Measurements from ENCODE around the gene MT1E. TPM values are rescaled to one million over a fixed set of nuclear protein-coding genes. Genes with fewer than 3 reads are reported as not detected.

The MT1E gene
- total and polyA plus RNA-seq, 2 donors (not counting 1 experiment from before 2014, with no cell fraction given), result 3.1 TPM; not detected in 1

GRCh38 chr16:56641166-56641565 is 15.6 kb downstream of the MT1E start:
- peaks cover 0 to 4% (median 0%) of the 10 kb centered on the region in 3 donors for H3K9me3 ChIP-seq (ENCODE audit: control extremely low read depth in 1 of 3, control insufficient read depth in 2 of 3, insufficient read depth in 1 of 3, low read length in 2 of 3)
- no peaks in the 10 kb centered on the region for H3K36me3 ChIP-seq (replicated peaks in 1 of 2; ENCODE audit: control extremely low read depth in 1 of 2, control insufficient read depth in 1 of 2, extremely low read depth in 1 of 2, insufficient read depth in 2 of 2, low read length in 1 of 2)
- no peak for DNase-seq
- TF ChIP-seq CTCF (IDR thresholded peaks at IDR 0.05), result no peak
- TF ChIP-seq EZH2 (IDR thresholded peaks at IDR 0.05; ENCODE audit: borderline replicate concordance, insufficient read depth, low read depth, low read length, poor library complexity, severe bottlenecking), result no peak
- H3K4me3 ChIP-seq (ENCODE audit: control extremely low read depth in 1 of 5, extremely low read depth in 1 of 5, insufficient read depth in 1 of 5, low read depth in 2 of 5, low read length in 4 of 5), result no peak overlapping the region
- CTCF ChIA-PET, result no interaction called here
- no peak overlapping the region for H3K27ac ChIP-seq (ENCODE audit: low read length in 2 of 2)
- Mint-ChIP-seq H3K27me3 (peaks cover 78% of the 10 kb centered on the region), H3K4me3 (no peak overlapping the region), H3K27ac (no peak overlapping the region), H3K4me1 (peaks cover 24% of the 10 kb centered on the region), H3K9me3 (ENCODE audit: insufficient read depth) (no peaks in the 10 kb centered on the region)
- POLR2A ChIA-PET, result interaction anchor here (0.5 kb wide), 1 partner anchor 14 kb away, joined by 3 read pairs; no protein-coding TSS in a partner anchor
- H3K4me2 ChIP-seq (replicated peaks; ENCODE audit: low read depth, low read length, poor library complexity, severe bottlenecking), result no peak overlapping the region
- no peak for ATAC-seq (ENCODE audit: low read depth)
- peaks cover 0 to 70% (median 25%) of the 10 kb centered on the region in 4 experiments for H3K27me3 ChIP-seq (replicated peaks in 1 of 4; ENCODE audit: control extremely low read depth in 1 of 4, control insufficient read depth in 3 of 4, insufficient read depth in 4 of 4, low read length in 3 of 4)
- peaks cover 18 to 27% of the 10 kb centered on the region in 2 donors for H3K4me1 ChIP-seq (ENCODE audit: control insufficient read depth in 2 of 2, insufficient read depth in 2 of 2, low read length in 2 of 2)
- no CpG with 5 or more reads among the region's 2 CpGs for WGBS (ENCODE audit: insufficient coverage)
- H3K9ac ChIP-seq (ENCODE audit: low read length), result no peak overlapping the region
- intact Hi-C loops (cut with micrococcal nuclease), result no loop called here
- no peak overlapping the region for H2AFZ ChIP-seq (ENCODE audit: insufficient read depth, low read depth, low read length, poor library complexity, severe bottlenecking)
- no peaks in the 10 kb centered on the region for H3K79me2 ChIP-seq (ENCODE audit: control insufficient read depth, insufficient read depth, low read length)
- no peaks in the 10 kb centered on the region for H4K20me1 ChIP-seq (ENCODE audit: control insufficient read depth, insufficient read depth, low read length, poor library complexity, severe bottlenecking)

GRCh38 chr16:56643080-56643778 is 17.6 kb downstream of the MT1E start:
- DNase-seq (peak; percentile 57), ATAC-seq (ENCODE audit: low read depth) (peak; percentile 100)
- H3K79me2 ChIP-seq (ENCODE audit: control insufficient read depth, insufficient read depth, low read length), result no peaks in the 10 kb centered on the region
- ChIA-PET CTCF (interaction anchor here (0.7 to 2.1 kb wide), 7 partner anchors 10 to 129 kb away, joined by 3 to 12 read pairs (median 5); partner anchors contain the start of gene MT1B), POLR2A (interaction anchor here (0.6 to 1.4 kb wide), 2 partner anchors 35 to 274 kb away, joined by 3 to 9 read pairs; partner anchors contain the start of gene MT2A)
- peak overlapping the region in 3 of 5 experiments; percentile 17 to 33 (median 33) for H3K4me3 ChIP-seq (ENCODE audit: control extremely low read depth in 1 of 5, extremely low read depth in 1 of 5, insufficient read depth in 1 of 5, low read depth in 2 of 5, low read length in 4 of 5)
- H3K4me3 Mint-ChIP-seq, result peak overlapping the region; percentile 67
- peak overlapping the region; percentile 65 for H3K4me2 ChIP-seq (replicated peaks; ENCODE audit: low read depth, low read length, poor library complexity, severe bottlenecking)
- H3K27ac Mint-ChIP-seq, result peak overlapping the region; percentile 6
- H3K27ac ChIP-seq (ENCODE audit: low read length in 2 of 2), result no peak overlapping the region
- no peak for TF ChIP-seq EZH2 (IDR thresholded peaks at IDR 0.05; ENCODE audit: borderline replicate concordance, insufficient read depth, low read depth, low read length, poor library complexity, severe bottlenecking)
- no peak for TF ChIP-seq CTCF (IDR thresholded peaks at IDR 0.05)
- H3K9ac ChIP-seq (ENCODE audit: low read length), result peak overlapping the region; percentile 40
- peaks cover 18 to 21% of the 10 kb centered on the region in 2 donors for H3K4me1 ChIP-seq (ENCODE audit: control insufficient read depth in 2 of 2, insufficient read depth in 2 of 2, low read length in 2 of 2)
- H3K27me3 ChIP-seq (replicated peaks in 1 of 4; ENCODE audit: control extremely low read depth in 1 of 4, control insufficient read depth in 3 of 4, insufficient read depth in 4 of 4, low read length in 3 of 4), result peaks cover 0 to 68% (median 25%) of the 10 kb centered on the region in 4 experiments
- H3K27me3 Mint-ChIP-seq, result peaks cover 70% of the 10 kb centered on the region
- H3K4me1 Mint-ChIP-seq, result peaks cover 17% of the 10 kb centered on the region
- no peaks in the 10 kb centered on the region for H3K36me3 ChIP-seq (replicated peaks in 1 of 2; ENCODE audit: control extremely low read depth in 1 of 2, control insufficient read depth in 1 of 2, extremely low read depth in 1 of 2, insufficient read depth in 2 of 2, low read length in 1 of 2)
- peaks cover 0 to 4% (median 0%) of the 10 kb centered on the region in 3 donors for H3K9me3 ChIP-seq (ENCODE audit: control extremely low read depth in 1 of 3, control insufficient read depth in 2 of 3, insufficient read depth in 1 of 3, low read length in 2 of 3)
- H2AFZ ChIP-seq (ENCODE audit: insufficient read depth, low read depth, low read length, poor library complexity, severe bottlenecking), result peak overlapping the region; percentile 57
- H3K9me3 Mint-ChIP-seq (ENCODE audit: insufficient read depth), result no peaks in the 10 kb centered on the region
- WGBS (ENCODE audit: insufficient coverage), result 9% methylated on average over 42 of the region's 42 CpGs
- no peaks in the 10 kb centered on the region for H4K20me1 ChIP-seq (ENCODE audit: control insufficient read depth, insufficient read depth, low read length, poor library complexity, severe bottlenecking)
- intact Hi-C loops (cut with micrococcal nuclease), result loop anchor here (1.0 kb wide), 2 partner anchors 14 to 35 kb away; partner anchors contain the start of genes MT1F and MT2A
